Measurements from ENCODE around the gene TRIM72.

GRCh38 chr16:31248344-31248743 is 34.4 kb downstream of the TRIM72 start:
- no peak for TF ChIP-seq POLR2A (IDR thresholded peaks at IDR 0.05; ENCODE audit: low read depth)
- TF ChIP-seq CTCF (IDR thresholded peaks at IDR 0.05), result no peak
- TF ChIP-seq POLR2AphosphoS5 (IDR thresholded peaks at IDR 0.05), result no peak
- no peak for TF ChIP-seq EP300 (IDR thresholded peaks at IDR 0.05)
